Fibroblast of the aortic adventitia (primary cell): ENCODE measurements around the gene DXO. TPM values are rescaled to one million over a fixed set of nuclear protein-coding genes. Genes with fewer than 3 reads are reported as not detected.
A peak's percentile ranks its signal among the peaks of the same experiment; 100 is the strongest.

Experiments used
- DNase-seq: peaks from one replicate; pipeline ENCODE4 v3.0.0-alpha.2; 2010; ENCODE audit warnings: low read depth
- H3K4me3 ChIP-seq: 2 replicates; pipeline ENCODE4 v1.5.1; 2011; ENCODE audit warnings: low read depth, mild to moderate bottlenecking, control low read depth, low read length, moderate library complexity
- total RNA-seq: library from RNA; depleted of rRNA; stranded (reverse); fragments of >200 nt; gene quantifications from 2 replicates; pipeline ENCODE4 v1.2.3, GENCODE V29; 2012; ENCODE audit warnings: low replicate concordance
- TF ChIP-seq, protein P1 (sequence below): IDR thresholded peaks from 2 replicates; pipeline ENCODE4 v1.5.1; 2011; ENCODE audit warnings: mild to moderate bottlenecking, low read length, control low read depth, inconsistent platforms; ENCODE audit not compliant: insufficient read depth

Gene DXO
- total RNA-seq, 1 donor: 15.9 TPM

DNA sequence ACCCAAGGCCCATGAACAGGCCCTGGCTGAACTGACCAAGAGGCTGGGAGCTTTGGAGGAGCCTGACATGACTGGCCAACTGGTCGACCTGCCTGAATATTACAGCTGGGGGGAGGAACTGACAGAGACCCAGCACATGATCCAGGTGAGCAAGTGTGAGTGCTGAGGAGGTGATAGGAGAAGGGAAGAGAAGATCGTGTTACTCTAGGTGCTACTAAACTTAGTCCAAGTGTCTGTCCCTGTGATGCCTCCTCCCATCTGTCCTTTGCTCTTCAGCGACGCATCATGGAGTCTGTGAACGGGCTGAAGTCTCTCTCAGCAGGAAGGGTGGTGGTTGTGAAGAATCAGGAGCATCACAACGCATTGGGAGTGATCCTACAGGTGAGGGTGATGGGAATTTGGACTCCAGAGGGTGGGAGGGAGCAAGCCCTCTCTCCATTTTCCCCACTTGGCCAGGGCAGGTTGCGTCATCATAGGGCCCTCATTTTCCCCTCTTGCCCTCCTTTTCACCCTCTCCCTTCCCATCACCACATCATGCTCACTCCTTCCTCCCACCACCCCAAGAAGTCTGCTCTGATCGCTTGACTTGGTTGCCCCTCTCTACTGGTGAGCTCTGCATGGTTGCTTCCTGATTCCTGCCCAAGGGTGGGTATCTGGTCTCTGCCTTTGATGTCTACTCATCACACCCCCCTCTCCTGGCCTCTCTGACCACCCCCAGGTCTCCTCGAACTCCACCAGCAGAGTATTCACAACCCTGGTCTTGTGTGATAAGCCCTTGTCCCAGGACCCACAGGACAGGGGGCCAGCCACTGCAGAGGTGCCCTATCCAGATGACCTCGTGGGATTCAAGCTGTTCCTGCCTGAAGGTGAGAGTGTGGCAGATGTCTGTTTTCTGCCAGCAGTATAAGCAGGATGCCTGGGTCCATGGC is 4.7 kb downstream of the DXO start:
- no peak overlapping the region for H3K4me3 ChIP-seq
- TF ChIP-seq, protein P1, sequence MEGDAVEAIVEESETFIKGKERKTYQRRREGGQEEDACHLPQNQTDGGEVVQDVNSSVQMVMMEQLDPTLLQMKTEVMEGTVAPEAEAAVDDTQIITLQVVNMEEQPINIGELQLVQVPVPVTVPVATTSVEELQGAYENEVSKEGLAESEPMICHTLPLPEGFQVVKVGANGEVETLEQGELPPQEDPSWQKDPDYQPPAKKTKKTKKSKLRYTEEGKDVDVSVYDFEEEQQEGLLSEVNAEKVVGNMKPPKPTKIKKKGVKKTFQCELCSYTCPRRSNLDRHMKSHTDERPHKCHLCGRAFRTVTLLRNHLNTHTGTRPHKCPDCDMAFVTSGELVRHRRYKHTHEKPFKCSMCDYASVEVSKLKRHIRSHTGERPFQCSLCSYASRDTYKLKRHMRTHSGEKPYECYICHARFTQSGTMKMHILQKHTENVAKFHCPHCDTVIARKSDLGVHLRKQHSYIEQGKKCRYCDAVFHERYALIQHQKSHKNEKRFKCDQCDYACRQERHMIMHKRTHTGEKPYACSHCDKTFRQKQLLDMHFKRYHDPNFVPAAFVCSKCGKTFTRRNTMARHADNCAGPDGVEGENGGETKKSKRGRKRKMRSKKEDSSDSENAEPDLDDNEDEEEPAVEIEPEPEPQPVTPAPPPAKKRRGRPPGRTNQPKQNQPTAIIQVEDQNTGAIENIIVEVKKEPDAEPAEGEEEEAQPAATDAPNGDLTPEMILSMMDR: no peak
- no peak for DNase-seq

DNA sequence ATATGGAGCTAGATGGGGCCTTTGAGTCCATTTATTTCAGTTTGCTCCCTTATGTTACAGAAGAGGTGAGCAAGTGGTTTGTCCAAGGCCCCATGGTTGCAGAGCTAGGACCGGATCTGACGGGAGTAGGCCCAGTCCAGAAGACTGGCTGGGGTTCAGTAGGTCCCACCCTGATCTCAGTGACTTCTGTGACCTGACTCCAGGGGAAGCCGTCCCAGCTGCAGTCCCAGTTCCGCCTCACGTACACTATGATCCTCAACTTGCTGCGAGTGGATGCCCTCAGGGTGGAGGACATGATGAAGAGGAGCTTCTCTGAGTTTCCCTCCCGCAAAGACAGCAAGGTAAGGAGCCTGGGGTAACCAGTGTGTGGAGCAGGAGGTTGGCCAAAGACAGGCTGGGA is 5.4 kb downstream of the DXO start:
- no peak for DNase-seq
- no peak overlapping the region for H3K4me3 ChIP-seq
- TF ChIP-seq, protein P1: no peak

DNA sequence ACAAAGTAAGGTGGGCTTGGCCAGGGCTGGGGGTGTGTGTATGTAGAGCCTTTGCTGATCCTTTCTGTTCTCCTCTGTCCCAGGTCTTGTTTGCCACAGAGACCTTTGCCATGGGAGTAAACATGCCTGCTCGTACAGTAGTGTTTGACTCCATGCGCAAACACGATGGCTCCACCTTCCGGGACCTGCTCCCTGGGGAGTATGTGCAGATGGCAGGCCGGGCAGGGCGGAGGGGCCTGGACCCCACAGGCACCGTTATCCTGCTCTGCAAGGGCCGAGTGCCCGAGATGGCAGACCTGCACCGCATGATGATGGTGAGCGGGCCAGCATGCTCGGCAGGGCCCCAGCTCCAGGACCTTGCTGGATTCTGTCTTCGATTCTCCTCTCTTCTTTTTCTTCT is 6.2 kb downstream of the DXO start:
- DNase-seq: no peak
- TF ChIP-seq, protein P1: no peak

DNA sequence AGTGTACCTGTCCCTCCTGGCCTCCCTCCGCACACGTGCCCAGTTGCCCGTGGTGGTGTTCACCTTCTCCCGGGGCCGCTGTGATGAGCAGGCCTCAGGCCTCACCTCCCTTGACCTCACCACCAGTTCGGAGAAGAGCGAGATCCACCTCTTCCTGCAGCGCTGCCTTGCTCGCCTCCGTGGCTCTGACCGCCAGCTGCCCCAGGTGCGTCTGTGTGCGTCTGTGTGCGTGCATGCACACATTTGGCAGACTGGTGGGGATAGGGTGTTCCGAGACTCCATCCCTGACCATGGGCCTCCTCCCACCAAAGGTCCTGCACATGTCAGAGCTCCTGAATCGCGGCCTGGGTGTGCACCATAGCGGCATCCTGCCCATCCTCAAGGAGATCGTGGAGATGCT is 8.0 kb downstream of the DXO start:
- no peak overlapping the region for H3K4me3 ChIP-seq
- TF ChIP-seq, protein P1: no peak
- DNase-seq: no peak

More for the DNA sequence above, 6.2 kb downstream of the DXO start:
- no peak overlapping the region for H3K4me3 ChIP-seq

DNA sequence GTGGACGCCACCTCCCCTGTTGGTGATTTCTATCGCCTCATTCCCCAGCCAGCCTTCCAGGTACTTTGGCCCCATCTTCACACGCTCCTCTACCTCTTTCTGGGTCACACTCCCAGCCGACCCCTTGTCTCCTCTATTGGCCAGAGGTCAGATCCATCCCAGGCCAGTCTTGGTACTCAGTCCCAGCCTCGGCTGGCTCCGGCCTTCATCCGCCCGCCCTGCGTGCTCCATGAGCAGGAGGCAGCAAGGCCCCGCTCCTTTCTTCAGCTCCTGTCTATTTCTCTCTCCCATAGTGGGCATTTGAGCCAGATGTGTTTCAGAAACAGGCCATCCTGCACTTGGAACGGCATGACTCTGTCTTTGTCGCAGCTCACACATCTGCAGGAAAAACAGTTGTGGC is 10.3 kb downstream of the DXO start:
- no peak overlapping the region for H3K4me3 ChIP-seq
- TF ChIP-seq, protein P1: no peak
- no peak for DNase-seq

DNA sequence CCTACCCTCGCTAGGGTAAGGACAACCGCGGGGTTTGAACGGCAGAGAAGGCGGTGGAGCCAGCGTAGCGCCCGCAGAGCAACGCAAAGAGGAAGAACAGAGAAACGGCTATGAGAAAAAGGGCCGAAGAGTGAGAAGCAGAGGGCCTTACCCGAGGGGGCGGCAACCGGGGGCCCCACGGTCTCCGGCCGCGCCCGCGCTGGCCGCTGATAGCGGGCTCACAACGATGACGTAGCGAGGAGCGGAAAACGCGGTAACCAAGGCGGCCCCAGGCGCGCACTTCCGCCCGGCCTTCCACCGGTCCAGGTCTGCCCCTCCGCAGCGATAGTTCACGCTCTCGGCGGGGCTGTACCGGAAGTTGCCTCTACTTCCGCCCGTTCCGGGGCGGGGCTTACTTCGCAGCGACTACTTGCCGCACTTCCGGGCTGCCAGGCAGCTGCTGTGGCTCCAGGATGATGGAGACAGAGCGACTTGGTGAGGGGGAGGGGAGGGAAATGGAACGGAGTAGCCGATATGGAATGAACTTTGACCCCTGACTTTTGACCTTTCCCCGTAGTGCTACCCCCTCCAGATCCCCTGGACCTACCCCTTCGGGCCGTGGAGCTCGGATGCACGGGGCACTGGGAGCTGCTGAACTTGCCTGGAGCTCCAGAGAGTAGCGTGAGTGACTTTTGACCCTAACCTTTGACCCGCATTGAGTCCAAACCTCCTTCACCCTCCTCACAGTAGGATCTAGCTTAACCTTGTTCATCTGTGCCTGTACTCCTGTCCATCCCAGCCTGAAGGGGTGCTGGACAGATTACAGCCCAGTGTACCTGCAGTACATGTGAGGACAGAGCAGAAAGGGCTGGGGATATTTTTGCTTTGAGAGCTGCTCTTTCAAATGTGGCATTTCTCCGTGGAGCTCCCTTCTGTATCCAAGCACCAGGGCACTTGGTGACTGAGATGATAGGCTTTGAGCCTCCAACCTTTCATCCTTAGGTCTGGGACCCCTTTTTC is 12.9 kb downstream of the DXO start, which contains the start of the genes NELFE and SKIC2:
NELFE (minus strand) TSS at position 231 of the 999 bp plus-strand sequence. CDS start 525 bp downstream, outside the sequence.
SKIC2 (plus strand) TSS at position 435 of the 999 bp plus-strand sequence; CDS start at position 453, 18 bp downstream.
- TF ChIP-seq, protein P1: no peak
- peak; percentile 96 for DNase-seq

More for the DNA sequence above, 12.9 kb downstream of the DXO start, which contains the start of the genes NELFE and SKIC2:
- peak within 1 kb of the TSS; percentile 100 for H3K4me3 ChIP-seq
